Measurements from ENCODE around the gene ASMTL. TPM values are rescaled to one million over a fixed set of nuclear protein-coding genes. Genes with fewer than 3 reads are reported as not detected.

ASMTL gene
- total RNA-seq, 4 donors from 2014 or later, result 9.5 to 23.9 (median 15.1) TPM

DNA sequence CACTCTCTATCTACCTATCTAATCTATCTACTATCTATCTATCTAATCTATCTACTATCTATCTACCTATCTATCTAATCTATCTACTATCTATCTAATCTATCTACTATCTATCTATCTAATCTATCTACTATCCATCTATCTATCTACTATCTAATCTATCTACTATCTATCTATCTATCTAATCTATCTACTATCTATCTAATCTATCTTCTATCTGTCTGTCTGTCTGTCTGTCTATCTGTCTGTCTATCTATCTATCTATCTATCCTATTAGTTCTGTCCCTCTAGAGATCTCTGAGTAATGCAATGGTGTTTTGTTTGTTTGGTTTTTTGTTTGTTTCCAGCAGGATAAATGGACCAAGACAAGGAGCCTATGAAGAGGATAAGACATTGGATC lies 9.4 kb upstream of the ASMTL start:
- Histone ChIP-seq H3K4me1 (peaks cover 0 to 5% (median 3%) of the 10 kb centered on the region in 4 donors), H3K27me3 (no peaks in the 10 kb centered on the region), H3K4me3 (no peak overlapping the region), H3K36me3 (no peaks in the 10 kb centered on the region), H3K27ac (peak overlapping the region in 2 of 4 donors; percentile 3 to 66), H3K9me3 (no peaks in the 10 kb centered on the region)
- no peak for TF ChIP-seq POLR2A (IDR thresholded peaks at IDR 0.05)
- TF ChIP-seq, protein P1, sequence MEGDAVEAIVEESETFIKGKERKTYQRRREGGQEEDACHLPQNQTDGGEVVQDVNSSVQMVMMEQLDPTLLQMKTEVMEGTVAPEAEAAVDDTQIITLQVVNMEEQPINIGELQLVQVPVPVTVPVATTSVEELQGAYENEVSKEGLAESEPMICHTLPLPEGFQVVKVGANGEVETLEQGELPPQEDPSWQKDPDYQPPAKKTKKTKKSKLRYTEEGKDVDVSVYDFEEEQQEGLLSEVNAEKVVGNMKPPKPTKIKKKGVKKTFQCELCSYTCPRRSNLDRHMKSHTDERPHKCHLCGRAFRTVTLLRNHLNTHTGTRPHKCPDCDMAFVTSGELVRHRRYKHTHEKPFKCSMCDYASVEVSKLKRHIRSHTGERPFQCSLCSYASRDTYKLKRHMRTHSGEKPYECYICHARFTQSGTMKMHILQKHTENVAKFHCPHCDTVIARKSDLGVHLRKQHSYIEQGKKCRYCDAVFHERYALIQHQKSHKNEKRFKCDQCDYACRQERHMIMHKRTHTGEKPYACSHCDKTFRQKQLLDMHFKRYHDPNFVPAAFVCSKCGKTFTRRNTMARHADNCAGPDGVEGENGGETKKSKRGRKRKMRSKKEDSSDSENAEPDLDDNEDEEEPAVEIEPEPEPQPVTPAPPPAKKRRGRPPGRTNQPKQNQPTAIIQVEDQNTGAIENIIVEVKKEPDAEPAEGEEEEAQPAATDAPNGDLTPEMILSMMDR (IDR thresholded peaks at IDR 0.05), result no peak
- no peak for DNase-seq

DNA sequence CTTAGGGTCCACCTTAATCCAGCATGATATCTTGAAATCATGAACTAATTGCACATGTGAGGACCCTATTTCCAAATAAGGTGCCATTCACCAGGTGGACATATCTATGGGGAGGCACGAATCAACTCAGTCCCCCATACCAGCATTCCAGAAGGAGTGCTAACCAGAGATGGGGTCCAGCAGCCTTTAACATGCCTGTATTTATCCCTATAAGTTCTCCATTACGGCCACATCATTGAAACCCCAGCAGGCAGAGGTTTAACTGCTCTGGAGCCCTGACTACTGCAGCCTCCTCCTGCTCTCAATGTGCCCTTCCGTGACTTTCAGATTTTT lies 3.2 kb upstream of the ASMTL start:
- Histone ChIP-seq H3K9me3 (no peaks in the 10 kb centered on the region), H3K4me3 (no peak overlapping the region), H3K4me1 (peaks cover 0 to 13% (median 6%) of the 10 kb centered on the region in 4 donors), H3K36me3 (no peaks in the 10 kb centered on the region), H3K27me3 (no peaks in the 10 kb centered on the region), H3K27ac (no peak overlapping the region)
- TF ChIP-seq, protein P1 (IDR thresholded peaks at IDR 0.05), result no peak
- no peak for TF ChIP-seq POLR2A (IDR thresholded peaks at IDR 0.05)
- peak in 2 of 3 donors; percentile 6 to 30 for DNase-seq

- no peaks in the 10 kb centered on the region for H3K27me3 ChIP-seq
- H3K27ac ChIP-seq, result peak overlapping the region; percentile 93 to 98 (median 96)
- peak overlapping the region; percentile 69 to 83 (median 76) for H3K4me3 ChIP-seq
- peaks cover 0 to 17% (median 6%) of the 10 kb centered on the region in 4 donors for H3K4me1 ChIP-seq
- H3K9me3 ChIP-seq, result no peaks in the 10 kb centered on the region
- DNase-seq, result peak; percentile 84 to 96 (median 93)
- TF ChIP-seq POLR2A (IDR thresholded peaks at IDR 0.05), result no peak
- TF ChIP-seq, protein P1 (IDR thresholded peaks at IDR 0.05), result peak; percentile 91 to 96 (median 95)
- H3K36me3 ChIP-seq, result no peaks in the 10 kb centered on the region
Observed at GRCh38 chrX:1453951-1454785, 1.5 kb upstream of the ASMTL start.

DNA sequence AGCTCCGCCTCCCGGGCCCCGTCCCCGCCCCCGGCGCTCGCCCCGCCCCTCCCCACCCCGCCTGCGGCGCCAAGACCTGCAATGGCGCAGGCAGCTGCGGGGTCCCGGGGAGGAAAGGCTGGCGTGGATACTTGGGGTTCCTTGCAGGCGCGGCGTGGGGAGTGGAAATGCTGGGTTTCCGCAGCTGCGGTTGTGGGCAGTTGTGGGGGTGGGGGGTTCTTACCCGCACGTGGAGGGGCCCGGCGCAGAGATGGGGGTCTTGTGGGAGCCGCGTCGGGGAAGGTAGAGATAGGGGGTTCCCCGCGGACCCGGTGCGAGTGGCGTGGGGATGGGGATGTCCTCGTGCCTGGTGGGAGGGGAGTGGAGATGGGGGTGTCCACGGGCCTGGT lies 680 bp upstream of the ASMTL start:
- Histone ChIP-seq H3K9me3 (no peaks in the 10 kb centered on the region), H3K27me3 (no peaks in the 10 kb centered on the region), H3K36me3 (no peaks in the 10 kb centered on the region), H3K27ac (peak overlapping the region; percentile 93 to 98 (median 96)), H3K4me3 (peak overlapping the region; percentile 69 to 83 (median 76)), H3K4me1 (peaks cover 0 to 17% (median 6%) of the 10 kb centered on the region in 4 donors)
- TF ChIP-seq, protein P1 (IDR thresholded peaks at IDR 0.05), result no peak
- peak in 1 of 2 donors; percentile 47 for TF ChIP-seq POLR2A (IDR thresholded peaks at IDR 0.05)
- DNase-seq, result no peak

DNA sequence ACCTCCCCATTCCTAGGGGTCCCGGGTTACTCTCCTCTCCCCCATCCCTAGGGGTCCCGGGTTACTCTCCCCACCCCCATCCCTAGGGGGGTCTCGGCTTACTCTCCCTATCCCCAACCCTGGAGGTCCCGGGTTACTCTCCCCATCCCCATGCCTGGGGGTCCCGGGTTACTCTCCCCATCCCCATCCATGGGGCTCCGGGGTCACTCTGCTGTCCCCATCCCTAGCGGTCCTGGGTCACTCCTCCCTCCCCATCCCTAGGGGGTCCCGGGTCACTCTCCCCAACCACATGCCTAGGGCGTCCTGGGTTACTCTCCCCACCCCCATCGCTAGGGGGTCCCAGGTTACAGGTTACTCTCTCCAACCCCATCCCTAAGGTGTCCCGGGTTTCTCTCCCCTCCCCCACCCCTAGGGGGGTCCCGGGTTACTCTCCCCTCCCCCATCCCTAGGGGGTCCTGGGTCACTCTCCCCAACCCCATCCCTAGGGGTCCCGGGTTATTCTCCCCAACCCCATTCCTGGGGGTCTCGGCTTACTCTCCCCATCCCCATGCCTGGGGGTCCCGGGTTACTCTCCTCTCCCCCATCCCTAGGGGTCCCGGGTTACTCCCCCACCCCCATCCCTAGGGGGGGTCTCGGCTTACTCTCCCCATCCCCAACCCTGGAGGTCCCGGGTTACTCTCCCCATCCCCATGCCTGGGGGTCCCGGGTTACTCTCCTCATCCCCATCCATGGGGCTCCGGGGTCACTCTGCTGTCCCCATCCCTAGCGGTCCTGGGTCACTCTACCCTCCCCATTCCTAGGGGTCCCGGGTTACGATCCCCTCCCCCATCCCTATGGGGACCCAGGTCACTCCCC lies 821 bp downstream of the ASMTL start:
- Histone ChIP-seq H3K36me3 (no peaks in the 10 kb centered on the region), H3K27me3 (no peaks in the 10 kb centered on the region), H3K4me3 (peak overlapping the region; percentile 75 to 98 (median 89)), H3K27ac (peak overlapping the region; percentile 78 to 95 (median 86)), H3K4me1 (peaks cover 0 to 17% (median 6%) of the 10 kb centered on the region in 4 donors), H3K9me3 (no peaks in the 10 kb centered on the region)
- DNase-seq, result peak; percentile 15 to 56 (median 47)
- TF ChIP-seq POLR2A (IDR thresholded peaks at IDR 0.05), result no peak
- TF ChIP-seq, protein P1 (IDR thresholded peaks at IDR 0.05), result no peak
